ENCODE data around the gene REEP2. TPM values are rescaled to one million over a fixed set of nuclear protein-coding genes. Genes with fewer than 3 reads are reported as not detected.
"Not testable (repeated sequence)": the region's sequence is repeated elsewhere in the genome, so short reads cannot be mapped to it uniquely, and the experiment has no call there.

Gene REEP2
- polyA plus RNA-seq, 3 donors: 11.4 to 13.9 (median 12.7) TPM

GRCh38 chr5:138465261-138466124, 26.6 kb downstream of the REEP2 start, which contains the start of gene EGR1:
TSS of gene EGR1 (plus strand) at chr5:138465479. CDS start at chr5:138465762, 283 bp downstream.
- DNase-seq: peak; percentile 95

GRCh38 chr5:138466125-138466899, 27.5 kb downstream of the REEP2 start:
- peak; percentile 50 for DNase-seq

- DNase-seq: no peak
Measured at GRCh38 chr5:138466900-138467710, 28.2 kb downstream of the REEP2 start.

DNA sequence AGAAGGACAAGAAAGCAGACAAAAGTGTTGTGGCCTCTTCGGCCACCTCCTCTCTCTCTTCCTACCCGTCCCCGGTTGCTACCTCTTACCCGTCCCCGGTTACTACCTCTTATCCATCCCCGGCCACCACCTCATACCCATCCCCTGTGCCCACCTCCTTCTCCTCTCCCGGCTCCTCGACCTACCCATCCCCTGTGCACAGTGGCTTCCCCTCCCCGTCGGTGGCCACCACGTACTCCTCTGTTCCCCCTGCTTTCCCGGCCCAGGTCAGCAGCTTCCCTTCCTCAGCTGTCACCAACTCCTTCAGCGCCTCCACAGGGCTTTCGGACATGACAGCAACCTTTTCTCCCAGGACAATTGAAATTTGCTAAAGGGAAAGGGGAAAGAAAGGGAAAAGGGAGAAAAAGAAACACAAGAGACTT, 28.9 kb downstream of the REEP2 start:
- DNase-seq: no peak

GRCh38 chr5:138468133-138468965, 29.5 kb downstream of the REEP2 start:
- no peak for DNase-seq

DNA sequence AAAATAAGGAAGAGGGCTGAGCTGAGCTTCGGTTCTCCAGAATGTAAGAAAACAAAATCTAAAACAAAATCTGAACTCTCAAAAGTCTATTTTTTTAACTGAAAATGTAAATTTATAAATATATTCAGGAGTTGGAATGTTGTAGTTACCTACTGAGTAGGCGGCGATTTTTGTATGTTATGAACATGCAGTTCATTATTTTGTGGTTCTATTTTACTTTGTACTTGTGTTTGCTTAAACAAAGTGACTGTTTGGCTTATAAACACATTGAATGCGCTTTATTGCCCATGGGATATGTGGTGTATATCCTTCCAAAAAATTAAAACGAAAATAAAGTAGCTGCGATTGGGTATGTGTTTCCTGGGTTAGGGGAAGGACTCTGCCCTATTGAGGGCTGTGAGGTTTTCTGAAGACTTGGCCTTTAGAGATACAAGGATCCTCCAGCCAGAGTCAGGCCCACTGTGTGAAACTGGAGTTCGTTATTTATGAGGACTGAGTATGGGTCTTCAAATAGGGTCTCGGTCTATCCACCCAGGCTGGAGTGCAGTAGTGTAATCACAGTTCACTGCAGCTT, 30.2 kb downstream of the REEP2 start:
- peak; percentile 76 for DNase-seq

DNA sequence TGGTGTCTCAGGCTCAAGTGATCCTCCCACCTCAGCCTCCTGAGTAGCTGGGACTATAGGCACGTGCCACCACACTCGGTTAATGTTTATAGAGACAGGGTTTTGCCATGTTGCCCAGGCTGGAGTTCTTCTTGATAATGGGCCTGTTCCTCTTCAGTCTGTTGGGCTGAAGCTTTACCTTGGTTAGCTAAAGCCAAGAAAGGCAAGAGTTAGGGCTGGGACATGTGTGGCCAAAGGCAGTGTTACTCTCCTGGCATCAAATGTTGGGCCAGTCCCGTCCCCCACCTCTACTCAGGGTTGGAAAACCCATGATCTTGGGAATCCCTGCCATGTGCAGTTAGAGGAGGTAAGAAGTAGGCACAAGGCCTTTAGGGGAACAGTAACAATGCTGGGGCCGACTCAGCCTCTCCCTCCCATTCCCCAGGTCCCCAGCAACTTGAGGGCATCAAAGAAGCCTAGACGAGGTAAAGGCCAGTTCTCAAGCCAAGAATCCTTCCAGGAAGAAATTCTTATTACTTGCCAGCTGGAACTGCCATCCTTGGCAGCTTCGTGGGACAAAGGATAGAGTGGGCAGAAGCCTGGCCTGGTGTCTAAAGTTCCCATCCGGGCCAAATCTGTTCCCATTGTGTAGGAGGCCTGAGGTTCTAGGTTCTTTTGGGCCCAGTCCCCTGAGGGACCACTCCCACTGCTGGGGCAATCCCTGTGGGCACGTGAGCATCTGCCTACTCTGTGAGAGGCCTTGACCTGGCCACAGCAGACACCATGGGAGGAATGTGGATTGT, 30.9 kb downstream of the REEP2 start:
- peak; percentile 83 for DNase-seq

GRCh38 chr5:138470322-138471051, 31.6 kb downstream of the REEP2 start:
- no peak for DNase-seq

- no peak for DNase-seq
Measured at GRCh38 chr5:138471052-138471361, 32.1 kb downstream of the REEP2 start.

- DNase-seq: no peak
Measured at GRCh38 chr5:138472353-138472752, 33.5 kb downstream of the REEP2 start.

DNA sequence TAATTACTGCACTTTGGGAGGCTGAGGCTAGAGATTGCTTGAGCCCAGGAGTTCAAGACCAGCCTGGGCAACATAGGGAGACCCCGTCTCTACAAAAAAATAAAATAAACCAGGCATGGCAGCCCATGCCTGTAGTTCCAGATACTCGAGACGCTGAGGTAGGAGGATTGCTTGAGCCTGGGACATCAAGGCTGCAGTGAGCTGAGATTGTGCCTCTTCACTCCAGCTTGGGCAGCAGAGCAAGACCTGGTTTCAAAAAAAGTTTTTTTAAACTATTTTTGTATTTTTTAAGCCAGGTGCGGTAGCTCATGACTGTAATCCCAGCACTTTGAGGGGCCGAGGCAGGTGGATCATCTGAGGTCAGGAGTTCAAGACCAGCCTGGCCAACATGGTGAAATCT, 34.3 kb downstream of the REEP2 start:
- not testable (repeated sequence) for DNase-seq

GRCh38 chr5:138476918-138477317, 38.1 kb downstream of the REEP2 start:
- no peak for DNase-seq

- DNase-seq: no peak
Measured at GRCh38 chr5:138482638-138483037, 43.8 kb downstream of the REEP2 start.

DNA sequence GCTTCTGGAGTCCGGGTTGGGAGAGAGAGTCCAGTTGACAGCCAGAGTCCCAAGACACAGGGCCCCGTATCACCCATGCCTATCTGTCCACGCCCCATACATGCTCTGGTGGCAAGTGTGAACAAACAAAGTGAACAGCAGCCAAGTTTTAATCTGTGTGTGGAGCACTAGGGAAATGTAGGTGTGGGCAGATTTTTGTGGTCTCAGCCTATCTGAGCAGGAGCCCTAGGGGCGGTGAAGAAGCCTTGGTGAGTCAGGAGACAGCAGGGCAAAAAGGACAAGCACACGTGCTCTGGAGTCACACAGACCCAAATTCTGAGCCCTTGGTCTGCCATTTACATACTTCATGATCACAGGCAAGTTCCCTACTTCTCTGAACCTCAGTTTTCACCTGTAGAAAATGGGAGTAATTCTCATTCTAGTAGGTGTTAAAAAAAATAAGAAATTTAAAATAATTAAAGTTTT, 49.7 kb downstream of the REEP2 start:
- no peak for DNase-seq

DNA sequence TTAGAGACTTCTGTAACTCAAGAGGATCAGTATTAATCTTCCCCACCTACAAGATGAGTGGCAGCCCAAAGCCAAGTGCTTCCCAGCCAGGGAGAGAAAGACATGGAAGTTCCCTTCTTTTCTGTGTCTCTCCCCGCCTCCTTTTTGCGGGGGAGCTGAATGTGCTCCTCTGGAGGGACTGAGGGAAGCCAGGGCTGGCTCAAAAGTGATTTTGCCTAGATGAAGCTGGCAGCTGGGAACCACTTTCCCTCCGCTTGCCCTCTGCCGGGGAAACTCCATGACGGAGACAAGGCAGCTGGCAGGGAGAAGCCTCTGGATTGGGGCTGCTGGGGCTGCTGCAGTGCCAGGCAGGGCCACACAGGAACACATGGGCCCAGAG, 50.8 kb downstream of the REEP2 start:
- DNase-seq: no peak

DNA sequence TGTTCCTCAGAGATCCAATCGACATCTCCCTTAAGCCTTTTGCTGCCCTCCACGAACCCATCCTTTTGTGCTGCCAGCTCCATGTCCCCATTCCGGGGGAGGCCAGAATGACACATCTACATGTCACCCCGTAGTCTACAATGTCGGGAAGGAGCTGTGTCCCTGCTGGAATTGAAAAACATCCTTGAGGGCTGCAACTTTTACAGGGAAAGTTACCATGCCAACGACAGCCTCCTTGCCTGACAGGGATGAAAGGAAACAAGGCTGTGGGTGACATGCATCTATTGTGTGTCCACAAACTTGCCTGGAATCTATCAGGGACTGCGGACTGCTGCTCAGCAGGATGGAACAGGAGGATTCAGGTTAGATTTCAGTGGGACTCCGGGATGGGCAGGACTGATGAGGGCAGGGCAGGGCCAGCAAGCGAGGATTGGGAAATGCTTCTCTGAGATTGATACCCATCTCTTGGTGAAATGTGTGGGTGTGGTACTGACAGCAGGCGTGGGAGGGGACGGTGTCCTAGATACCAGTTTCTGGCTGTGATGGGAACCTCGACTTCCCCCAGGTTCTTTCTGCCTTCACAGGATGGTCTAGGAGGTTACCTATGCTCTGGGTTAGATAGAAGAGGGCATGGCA, 51.9 kb downstream of the REEP2 start:
- no peak for DNase-seq

- no peak for DNase-seq
Measured at GRCh38 chr5:138491284-138491648, 52.4 kb downstream of the REEP2 start.

DNA sequence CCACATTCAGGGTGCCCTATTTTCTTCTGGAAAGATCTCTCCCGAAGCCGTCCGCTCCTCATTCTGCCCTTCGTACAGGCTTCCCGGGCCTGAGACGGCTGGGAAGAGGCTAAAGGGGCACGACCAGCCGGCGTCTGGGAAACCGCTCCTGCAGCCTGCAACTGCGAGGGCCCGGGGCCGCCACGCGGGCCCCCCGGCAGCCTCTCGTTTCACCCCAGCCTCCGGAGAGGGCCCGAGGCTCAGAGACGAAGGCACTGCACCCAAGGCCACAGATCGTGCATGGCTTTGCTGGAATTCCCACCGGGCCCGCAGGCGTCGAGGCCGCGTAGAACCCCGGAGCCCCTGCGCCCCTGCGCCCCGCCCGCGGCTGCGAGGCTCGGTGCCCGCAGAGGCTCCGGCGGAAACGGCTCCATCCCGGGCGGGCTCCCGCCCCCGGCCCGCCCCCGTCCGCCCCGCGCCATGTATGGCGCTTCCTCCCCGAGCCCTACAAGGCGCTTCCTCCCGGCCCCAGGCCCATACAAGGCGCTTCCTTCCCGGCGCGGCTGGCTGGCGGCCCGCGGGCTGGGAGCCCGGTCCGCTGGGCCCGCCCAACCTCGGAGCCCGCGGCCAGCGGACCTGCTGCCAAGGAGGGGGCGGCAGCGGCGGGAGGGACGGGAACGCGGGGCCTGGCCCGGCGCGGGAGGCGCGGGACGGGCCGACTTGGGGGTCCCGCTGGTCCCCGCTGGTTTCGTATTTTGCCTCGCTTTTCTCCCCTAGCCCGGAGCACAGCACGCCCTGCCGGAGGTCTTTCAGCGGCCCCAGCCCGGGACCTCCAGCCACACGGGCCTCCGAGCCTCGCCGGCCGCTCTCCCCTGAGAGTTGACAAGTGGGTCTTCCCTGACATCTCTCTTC, 53.1 kb downstream of the REEP2 start:
- peak; percentile 87 for DNase-seq
